HEK293 (cell line): ENCODE results near the gene VAMP7.
"Not testable (repeated sequence)": the region's sequence is repeated elsewhere in the genome, so short reads cannot be mapped to it uniquely, and the experiment has no call there.

Source experiments
- CTCF ChIA-PET: fragments of 350-600 bp; formaldehyde crosslinking; extraction: SDS; loops from one replicate; lab custom pipeline; 2021; ENCODE audit warnings: antibody characterized with exemption; lab: Yijun Ruan, JAX
- POLR2A ChIA-PET: fragments of 300-600 bp; formaldehyde crosslinking; extraction: SDS; loops from one replicate; lab custom pipeline; 2020; ENCODE audit warnings: antibody characterized with exemption, inconsistent platforms; lab: Yijun Ruan, JAX
- H3K27ac ChIP-seq: fragments of 200-500 bp; sonication (Bioruptor generic); 2 replicates; pipeline ENCODE4 v1.5.1; 2014; ENCODE audit warnings: low read depth, low read length, control low read depth, inconsistent platforms; ENCODE audit errors: extremely low read depth
- H3K36me3 ChIP-seq, 2 experiments: fragments of 200-500 bp in 1 of 2; sonication (Bioruptor generic) in 1 of 2; 1 replicate in 1 of 2; 2 replicates in 1 of 2; pipeline ENCODE4 v1.5.1; 2014 to 2017; ENCODE audit warnings: inconsistent platforms in 2 of 2, low read length in 2 of 2; ENCODE audit not compliant: control insufficient read depth in 2 of 2, insufficient read depth in 1 of 2
- H3K4me1 ChIP-seq: fragments of 200-500 bp; sonication (Bioruptor generic); 2 replicates; pipeline ENCODE4 v1.5.1; 2014; ENCODE audit warnings: mild to moderate bottlenecking, low read length, inconsistent platforms; ENCODE audit not compliant: control insufficient read depth, insufficient read depth
- H3K4me3 ChIP-seq: 2 replicates; pipeline ENCODE4 v1.5.1; 2011; ENCODE audit warnings: low read depth, mild to moderate bottlenecking, control low read depth, low read length, moderate library complexity
- H3K9me3 ChIP-seq: fragments of 200-500 bp; sonication (Bioruptor generic); 2 replicates; pipeline ENCODE4 v1.5.1; 2014; ENCODE audit warnings: low read depth, low read length, inconsistent platforms; ENCODE audit not compliant: control insufficient read depth, insufficient read depth
- FEZF1 ChIP-seq: fragments of 450-650 bp; formaldehyde crosslinking; IDR thresholded peaks from 2 replicates; pipeline ENCODE4 v1.5.1; 2016; ENCODE audit warnings: missing biosample characterization, missing genetic modification characterization
- GLIS1 ChIP-seq: fragments of 450-650 bp; formaldehyde crosslinking; IDR thresholded peaks from 2 replicates; pipeline ENCODE4 v1.5.1; 2016; ENCODE audit warnings: missing biosample characterization, missing genetic modification characterization
- HOXA7 ChIP-seq: sonication (generic); formaldehyde crosslinking; IDR thresholded peaks from 2 replicates; pipeline ENCODE4 v1.8.1; 2022; ENCODE audit warnings: missing genetic modification reagents, borderline replicate concordance
- KLF10 ChIP-seq: fragments of 450-650 bp; IDR thresholded peaks from 2 replicates; pipeline ENCODE4 v1.5.1; 2018; ENCODE audit warnings: missing biosample characterization, mild to moderate bottlenecking, missing genetic modification characterization
- PRDM10 ChIP-seq: fragments of 450-650 bp; formaldehyde crosslinking; IDR thresholded peaks from 2 replicates; pipeline ENCODE4 v1.5.1; 2016; ENCODE audit warnings: missing biosample characterization, missing genetic modification characterization
- SALL2 ChIP-seq: fragments of 450-650 bp; formaldehyde crosslinking; IDR thresholded peaks from 2 replicates; pipeline ENCODE4 v1.5.0; 2017; ENCODE audit warnings: missing biosample characterization, mild to moderate bottlenecking, missing genetic modification characterization, borderline replicate concordance
- SCRT2 ChIP-seq: fragments of 450-650 bp; formaldehyde crosslinking; IDR thresholded peaks from 2 replicates; pipeline ENCODE4 v1.5.1; 2016; ENCODE audit warnings: missing biosample characterization, missing genetic modification characterization
- SETDB1 ChIP-seq: IDR thresholded peaks from one replicate; pipeline ENCODE4 v1.6.1; 2017; ENCODE audit warnings: mild to moderate bottlenecking, low read length, moderate library complexity, mixed read lengths; ENCODE audit not compliant: insufficient read length
- TRIM28 ChIP-seq: IDR thresholded peaks from 2 replicates; pipeline ENCODE4 v1.6.1; 2011; ENCODE audit warnings: low read length, control low read depth, borderline replicate concordance
- ZBTB20 ChIP-seq: fragments of 450-650 bp; formaldehyde crosslinking; IDR thresholded peaks from 2 replicates; pipeline ENCODE4 v1.5.1; 2016; ENCODE audit warnings: missing biosample characterization, missing genetic modification characterization
- ZBTB8A ChIP-seq: fragments of 450-650 bp; formaldehyde crosslinking; IDR thresholded peaks from 2 replicates; pipeline ENCODE4 v1.5.1; 2016; ENCODE audit warnings: missing biosample characterization, missing genetic modification characterization
- ZNF121 ChIP-seq: fragments of 450-650 bp; formaldehyde crosslinking; IDR thresholded peaks from 2 replicates; pipeline ENCODE4 v1.5.1; 2016; ENCODE audit warnings: missing biosample characterization, missing genetic modification characterization
- ZNF146 ChIP-seq: fragments of 450-650 bp; formaldehyde crosslinking; IDR thresholded peaks from 2 replicates; pipeline ENCODE4 v1.5.1; 2016; ENCODE audit warnings: missing biosample characterization, missing genetic modification characterization
- ZNF18 ChIP-seq: fragments of 450-650 bp; formaldehyde crosslinking; IDR thresholded peaks from 2 replicates; pipeline ENCODE4 v1.5.1; 2016; ENCODE audit warnings: missing biosample characterization, missing genetic modification characterization
- ZNF26 ChIP-seq: fragments of 450-650 bp; formaldehyde crosslinking; IDR thresholded peaks from 2 replicates; pipeline ENCODE4 v1.5.1; 2016; ENCODE audit warnings: missing biosample characterization, missing genetic modification characterization
- ZNF280C ChIP-seq: fragments of 450-650 bp; formaldehyde crosslinking; IDR thresholded peaks from 2 replicates; pipeline ENCODE4 v1.5.1; 2016; ENCODE audit warnings: missing biosample characterization, missing genetic modification characterization
- ZNF391 ChIP-seq: fragments of 450-650 bp; formaldehyde crosslinking; IDR thresholded peaks from 2 replicates; pipeline ENCODE4 v1.5.1; 2016; ENCODE audit warnings: low read depth, missing biosample characterization, missing genetic modification characterization, borderline replicate concordance
- ZNF394 ChIP-seq: fragments of 450-650 bp; formaldehyde crosslinking; IDR thresholded peaks from 2 replicates; pipeline ENCODE4 v1.5.1; 2016; ENCODE audit warnings: missing biosample characterization, missing genetic modification characterization, mild to moderate bottlenecking, moderate library complexity, borderline replicate concordance
- ZNF404 ChIP-seq: fragments of 450-650 bp; formaldehyde crosslinking; IDR thresholded peaks from 2 replicates; pipeline ENCODE4 v1.5.1; 2017; ENCODE audit warnings: missing biosample characterization, missing genetic modification characterization
- ZNF48 ChIP-seq: fragments of 450-650 bp; formaldehyde crosslinking; IDR thresholded peaks from 2 replicates; pipeline ENCODE4 v1.5.1; 2016; ENCODE audit warnings: missing biosample characterization, missing genetic modification characterization
- ZNF501 ChIP-seq: fragments of 450-650 bp; formaldehyde crosslinking; IDR thresholded peaks from 2 replicates; pipeline ENCODE4 v1.5.1; 2016; ENCODE audit warnings: missing biosample characterization, missing genetic modification characterization
- ZNF585B ChIP-seq: fragments of 450-650 bp; formaldehyde crosslinking; IDR thresholded peaks from 2 replicates; pipeline ENCODE4 v1.5.1; 2016; ENCODE audit warnings: missing biosample characterization, missing genetic modification characterization
- ZNF654 ChIP-seq: fragments of 450-650 bp; formaldehyde crosslinking; IDR thresholded peaks from 2 replicates; pipeline ENCODE4 v1.5.1; 2016; ENCODE audit warnings: low read depth, missing biosample characterization, missing genetic modification characterization
- ZNF677 ChIP-seq: fragments of 450-650 bp; IDR thresholded peaks from 2 replicates; pipeline ENCODE4 v1.5.0; 2018; ENCODE audit warnings: missing biosample characterization, mild to moderate bottlenecking, missing genetic modification characterization, moderate library complexity

VAMP7 gene

GRCh38 chrX:155851786-155852185 lies 29.4 kb upstream of the VAMP7 start:
- POLR2A ChIA-PET, CTCF ChIA-PET, H3K9me3 ChIP-seq: not testable (repeated sequence)

GRCh38 chrX:155857561-155857960 lies 23.6 kb upstream of the VAMP7 start:
- H3K9me3 ChIP-seq = no peaks in the 10 kb centered on the region
- H3K27ac ChIP-seq = no peak overlapping the region
- 0 out of 2 replicates have a peak, but pooled peaks cover 2% of the 10 kb centered on the region for H3K4me1 ChIP-seq
- ChIA-PET POLR2A (no interaction called here), CTCF (no interaction called here)
- H3K4me3 ChIP-seq = no peak overlapping the region
- no peak for TF ChIP-seq SALL2
- no peak for TF ChIP-seq SETDB1
- 0 out of 2 replicates have a peak, but pooled peaks have one; percentile 13 for TF ChIP-seq PRDM10 (tag by site-specific recombination)
- TF ChIP-seq ZBTB20 (tag by site-specific recombination) = no peak
- TF ChIP-seq HOXA7 (CRISPR knock-in tag) = no peak
- TF ChIP-seq ZNF654 (tag by site-specific recombination) = peak; percentile 68
- no peak for TF ChIP-seq ZNF394
- TF ChIP-seq TRIM28 = no peak
- TF ChIP-seq GLIS1 (tag by site-specific recombination) = peak; percentile 31; the same call in 1 of the 2 replicates
- no peak for TF ChIP-seq SCRT2
- peak; percentile 58 for TF ChIP-seq FEZF1 (tag by site-specific recombination)
- TF ChIP-seq ZNF585B = no peak
- TF ChIP-seq ZNF48 = no peak
- no peak for TF ChIP-seq ZNF121 (tag by site-specific recombination)
- no peak for TF ChIP-seq ZNF501 (tag by site-specific recombination)
- H3K36me3 ChIP-seq = no peaks in the 10 kb centered on the region

More at GRCh38 chrX:155851786-155852185, 29.4 kb upstream of the VAMP7 start:
- not testable (repeated sequence) for H3K36me3 ChIP-seq, H3K4me3 ChIP-seq, H3K4me1 ChIP-seq, H3K27ac ChIP-seq
- peak; percentile 75 for TF ChIP-seq ZNF146

GRCh38 chrX:155864655-155865054 lies 16.5 kb upstream of the VAMP7 start:
- Histone ChIP-seq H3K9me3 (no peaks in the 10 kb centered on the region; the same call in 1 of the 2 replicates), H3K36me3 (no peaks in the 10 kb centered on the region), H3K4me3 (no peak overlapping the region), H3K4me1 (no peaks in the 10 kb centered on the region), H3K27ac (no peak overlapping the region)
- POLR2A ChIA-PET = no interaction called here
- CTCF ChIA-PET = no interaction called here
- TF ChIP-seq ZNF677 (no peak), ZNF18 (tag by site-specific recombination) (no peak), ZNF26 (no peak), ZBTB8A (tag by site-specific recombination) (no peak), KLF10 (tag by site-specific recombination) (no peak), ZNF48 (no peak), ZNF404 (tag by site-specific recombination) (no peak), ZNF391 (tag by site-specific recombination) (no peak), ZNF280C (no peak)
